Colon (tissue), 2 donors: Measurements from ENCODE around the gene KBTBD6.
"Not testable (repeated sequence)": the region's sequence is repeated elsewhere in the genome, so short reads cannot be mapped to it uniquely, and the experiment has no call there.

Source experiments
- FAIRE-seq: peaks from 2 replicates; lab custom pipeline; 2012; peaks lifted over from hg19 to GRCh38; lab: Jason Lieb, UNC
- donor health status: control.
- donor health status: control.

Gene KBTBD6

DNA sequence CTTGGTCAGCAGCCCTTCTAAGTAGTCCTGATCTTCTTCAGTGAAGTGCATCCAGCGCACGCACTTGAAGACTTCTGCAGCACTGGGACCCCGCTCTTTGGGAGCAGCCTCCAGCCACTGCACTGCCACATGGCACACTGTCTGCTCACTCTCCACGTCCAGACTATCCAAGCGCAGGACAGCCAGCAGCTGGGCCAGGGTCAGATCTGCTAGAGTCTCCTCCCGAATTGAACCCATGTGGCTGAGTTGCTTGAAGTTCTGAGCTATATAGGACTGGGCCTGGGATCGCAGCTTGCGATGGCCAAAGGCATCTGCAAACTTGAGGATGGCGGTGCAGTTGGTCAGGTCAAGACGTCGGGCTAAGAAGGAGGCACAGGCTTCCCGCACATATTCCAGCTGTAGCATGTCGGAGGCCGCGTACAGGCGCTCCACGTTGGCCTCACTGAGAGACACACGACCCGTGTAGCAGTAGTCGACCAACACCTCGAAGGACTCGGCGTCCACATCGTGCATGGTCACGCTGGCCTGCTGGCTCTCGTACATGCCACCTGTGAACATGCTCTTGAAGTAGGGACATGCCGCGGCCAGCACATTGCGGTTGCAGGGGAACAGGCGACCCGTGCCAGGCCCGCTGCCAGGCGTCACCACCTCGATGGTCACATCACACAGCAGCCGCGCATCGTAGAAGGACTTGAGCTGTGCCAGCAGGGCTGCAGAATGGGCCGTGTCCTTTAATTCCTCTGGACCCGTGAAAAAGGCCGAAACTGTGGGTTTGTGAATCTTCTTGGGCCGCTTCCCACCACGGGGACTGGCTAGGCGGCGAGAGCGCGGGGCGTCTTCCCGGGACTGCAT, 716 bp downstream of the KBTBD6 start:
- FAIRE-seq, result not testable (repeated sequence)

DNA sequence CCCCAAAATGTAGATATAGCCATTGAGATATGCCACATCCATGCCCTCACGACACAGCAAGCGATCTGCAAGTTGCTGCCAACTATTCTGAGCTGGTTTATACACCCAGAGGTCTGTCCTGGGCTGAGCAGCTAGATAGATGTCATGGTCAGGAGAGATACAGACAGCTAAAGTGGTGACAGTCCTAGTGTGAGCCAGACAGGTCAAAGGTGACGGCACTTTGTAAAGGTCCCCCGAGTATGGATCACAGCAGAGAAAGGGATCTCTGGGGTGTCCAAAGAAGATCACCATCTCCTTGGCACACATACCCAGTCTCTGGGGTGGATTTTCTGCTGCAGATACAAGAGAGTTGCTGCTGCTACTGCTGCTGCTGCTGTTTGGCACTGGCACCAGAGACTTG, 1.4 kb downstream of the KBTBD6 start:
- FAIRE-seq, result not testable (repeated sequence)

DNA sequence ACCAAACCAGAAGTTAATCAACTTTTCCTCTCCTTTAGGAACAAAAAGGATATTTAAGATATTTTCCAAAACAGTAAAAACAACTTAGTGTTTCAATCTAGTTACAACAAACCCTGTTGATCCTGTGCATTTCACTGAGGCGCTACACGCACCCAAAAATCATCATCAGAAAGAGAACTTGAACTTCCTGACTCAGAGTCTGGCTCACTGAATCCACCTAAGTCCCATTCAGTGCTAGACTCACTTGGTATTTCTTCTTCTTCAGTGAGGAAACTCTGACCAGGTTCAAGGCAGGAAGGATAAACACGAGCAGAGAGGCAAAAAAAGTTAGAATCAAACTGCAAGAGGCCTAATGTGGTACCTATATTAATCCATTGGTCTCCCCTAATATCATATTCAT, 2.2 kb downstream of the KBTBD6 start:
- FAIRE-seq, result no peak

DNA sequence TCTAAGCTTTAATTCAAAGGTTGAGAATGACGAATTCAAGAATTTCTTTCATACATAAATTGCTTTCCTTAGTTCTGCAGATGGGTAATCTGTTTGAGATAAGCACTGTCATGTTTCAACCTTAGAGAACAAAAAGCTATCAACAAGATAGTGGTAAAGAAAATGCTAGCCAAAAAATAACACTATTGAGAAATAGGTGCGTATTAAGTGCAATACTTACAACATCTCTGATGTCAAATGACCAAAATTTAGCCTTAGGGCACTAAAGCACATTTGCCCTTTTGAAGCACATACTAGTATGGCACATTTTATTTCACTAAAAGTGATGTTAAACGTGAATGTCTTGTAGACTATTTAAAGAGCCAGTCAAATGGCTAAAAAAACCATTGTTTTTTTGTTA, 4.9 kb downstream of the KBTBD6 start:
- no peak for FAIRE-seq

DNA sequence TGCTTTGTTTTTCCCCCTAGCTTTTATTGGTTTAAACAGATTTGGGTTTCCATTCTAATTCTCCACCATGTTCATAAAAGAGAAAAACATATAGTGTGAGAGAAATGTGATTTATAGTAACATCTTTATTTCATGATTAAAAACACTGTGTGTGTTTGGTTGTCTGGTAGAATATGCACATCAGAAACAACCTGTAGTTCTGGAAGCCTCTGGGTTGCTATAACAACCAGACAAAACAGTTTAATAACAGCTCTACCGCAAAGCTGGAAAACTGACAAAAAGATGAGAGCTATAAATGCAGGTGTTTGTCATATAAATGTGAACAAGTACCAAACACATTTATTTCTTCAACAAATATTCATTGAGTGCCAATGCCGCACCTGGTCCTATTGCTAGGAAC, 9.8 kb downstream of the KBTBD6 start:
- no peak for FAIRE-seq

DNA sequence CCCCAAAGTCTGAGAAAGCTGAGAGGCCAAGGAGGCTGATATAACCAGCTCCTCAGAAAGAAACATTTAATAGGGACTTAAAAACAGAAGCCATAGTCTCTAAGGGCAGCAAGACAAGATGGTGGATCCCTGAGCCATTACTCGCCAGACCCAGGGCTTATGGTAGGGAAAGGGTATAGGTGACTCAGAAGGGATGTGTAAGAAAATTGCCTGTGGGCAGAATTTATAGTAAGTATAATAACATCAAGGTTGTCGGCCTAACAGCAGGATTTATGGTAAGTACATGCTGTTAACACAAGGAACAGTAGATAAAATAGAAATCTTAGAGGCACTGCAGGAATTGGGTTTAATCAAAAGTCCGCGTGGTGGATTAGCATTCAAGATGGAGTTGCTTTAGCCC, 14.7 kb downstream of the KBTBD6 start:
- FAIRE-seq, result no peak

DNA sequence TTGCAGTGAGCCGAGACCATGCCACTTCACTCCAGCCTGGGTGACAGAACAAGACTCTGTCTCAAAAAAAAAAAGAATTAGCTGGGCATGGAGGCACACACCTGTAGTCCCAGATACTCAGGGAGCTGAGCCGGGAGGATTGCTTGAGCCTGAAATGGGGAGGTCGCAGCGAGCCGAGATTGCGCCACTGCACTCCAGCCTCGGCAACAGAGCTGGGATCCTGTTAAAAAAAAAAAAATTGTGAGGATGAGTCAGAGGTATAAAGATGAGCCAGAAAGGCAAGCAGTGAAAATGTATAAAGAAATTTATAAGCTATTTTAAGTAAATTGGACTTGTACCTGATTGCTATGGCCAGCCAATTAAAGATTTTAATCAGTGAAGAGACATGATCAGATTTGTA, 21.1 kb downstream of the KBTBD6 start:
- no peak for FAIRE-seq

DNA sequence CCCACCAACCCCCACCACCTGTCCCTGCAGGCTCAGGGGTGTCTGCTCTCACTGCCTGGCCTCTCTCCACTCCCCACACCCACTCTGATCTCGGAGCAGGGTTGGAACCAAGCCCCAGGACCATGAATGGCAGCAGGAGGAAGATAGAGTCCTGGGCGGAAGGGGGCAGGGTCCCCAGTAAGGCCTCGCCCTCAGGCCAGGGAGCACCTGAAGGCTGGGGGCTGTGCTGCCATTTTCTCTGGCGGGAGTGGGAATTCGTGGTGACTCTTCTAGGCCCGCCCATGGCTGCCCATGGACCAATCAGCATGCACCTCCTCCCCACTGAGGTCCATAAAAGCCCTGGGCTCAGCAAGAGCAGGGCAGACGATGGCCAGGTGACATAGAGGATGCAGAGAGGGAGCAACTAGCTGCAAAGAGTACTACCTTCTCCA, 25.0 kb downstream of the KBTBD6 start:
- no peak for FAIRE-seq

DNA sequence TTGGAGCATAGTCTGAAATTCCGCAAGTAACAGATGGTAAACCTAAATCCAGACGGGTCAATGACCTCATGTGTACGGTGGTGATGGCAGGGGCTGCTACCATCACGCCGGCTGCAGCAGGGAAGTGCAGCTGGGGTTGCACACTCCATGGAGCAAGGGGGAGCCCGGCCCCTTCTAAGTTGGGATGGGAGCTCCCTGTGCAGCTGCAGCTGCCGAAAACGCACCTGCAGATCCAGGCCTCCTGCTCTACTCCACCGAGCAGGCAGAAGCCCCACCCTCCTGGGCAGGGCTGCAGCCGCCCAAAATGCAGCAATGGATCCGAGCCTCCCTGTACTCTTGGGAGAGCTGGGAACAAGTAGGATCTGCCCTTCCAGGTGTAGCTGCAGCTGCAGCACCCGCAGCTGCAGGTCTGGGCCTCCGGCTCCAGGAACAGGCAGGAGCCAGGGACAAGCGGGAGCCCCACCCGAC, 25.5 kb downstream of the KBTBD6 start:
- FAIRE-seq, result no peak

DNA sequence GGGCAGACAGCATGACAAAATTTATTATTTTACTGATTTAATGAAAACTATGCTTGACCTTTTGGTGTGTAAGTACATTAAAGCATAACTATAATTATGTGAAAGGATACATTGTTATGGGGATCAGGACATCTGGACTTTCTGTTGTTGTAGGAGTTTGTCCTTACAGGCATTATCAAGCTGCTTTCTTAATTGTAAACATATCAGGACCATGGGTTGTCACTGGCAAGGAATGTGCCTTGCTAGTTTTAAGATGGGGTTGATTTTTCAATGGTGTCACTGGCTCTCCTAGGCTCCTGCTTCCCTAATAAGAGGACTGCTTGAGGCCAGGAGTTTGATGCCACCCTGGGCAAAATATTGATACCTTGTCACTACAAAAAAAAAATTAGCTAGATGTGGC, 32.6 kb downstream of the KBTBD6 start:
- FAIRE-seq, result no peak

DNA sequence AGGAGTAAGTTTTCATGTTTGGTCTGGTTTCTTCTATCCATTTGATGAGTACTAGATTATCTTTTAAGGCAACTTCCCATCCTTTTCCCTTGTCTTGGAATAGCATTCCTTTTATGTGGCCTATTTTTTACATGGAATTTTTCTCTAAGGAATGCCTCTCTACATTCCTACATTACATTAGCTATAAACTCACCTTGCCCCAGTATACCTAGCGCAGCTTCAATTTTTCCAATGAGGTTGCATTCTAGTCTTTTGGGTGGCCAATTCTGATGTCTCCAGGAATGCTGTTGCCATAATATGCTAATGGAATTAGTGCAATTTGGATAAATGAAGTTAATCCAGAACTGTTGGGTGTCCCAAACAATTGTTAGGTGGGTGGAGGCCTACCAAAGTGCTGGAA, 33.8 kb downstream of the KBTBD6 start:
- no peak for FAIRE-seq

DNA sequence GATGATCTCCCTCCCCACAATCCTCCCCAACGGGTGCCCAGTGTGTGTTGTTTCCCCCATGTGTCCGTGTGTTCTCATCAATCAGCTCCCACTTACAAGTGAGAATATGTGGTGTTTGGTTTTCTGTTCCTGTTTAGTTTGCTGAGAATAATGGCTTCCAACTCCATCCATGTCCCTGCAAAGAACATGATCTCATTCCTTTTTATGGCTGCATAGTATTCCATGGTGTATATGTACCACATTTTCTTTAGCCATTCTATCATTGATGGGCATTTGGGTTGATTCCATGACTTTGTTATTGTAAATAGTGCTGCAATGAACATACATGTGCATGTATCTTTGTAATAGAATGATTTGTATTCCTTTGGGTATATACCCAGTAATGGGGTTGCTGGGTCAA, 36.9 kb downstream of the KBTBD6 start:
- not testable (repeated sequence) for FAIRE-seq

DNA sequence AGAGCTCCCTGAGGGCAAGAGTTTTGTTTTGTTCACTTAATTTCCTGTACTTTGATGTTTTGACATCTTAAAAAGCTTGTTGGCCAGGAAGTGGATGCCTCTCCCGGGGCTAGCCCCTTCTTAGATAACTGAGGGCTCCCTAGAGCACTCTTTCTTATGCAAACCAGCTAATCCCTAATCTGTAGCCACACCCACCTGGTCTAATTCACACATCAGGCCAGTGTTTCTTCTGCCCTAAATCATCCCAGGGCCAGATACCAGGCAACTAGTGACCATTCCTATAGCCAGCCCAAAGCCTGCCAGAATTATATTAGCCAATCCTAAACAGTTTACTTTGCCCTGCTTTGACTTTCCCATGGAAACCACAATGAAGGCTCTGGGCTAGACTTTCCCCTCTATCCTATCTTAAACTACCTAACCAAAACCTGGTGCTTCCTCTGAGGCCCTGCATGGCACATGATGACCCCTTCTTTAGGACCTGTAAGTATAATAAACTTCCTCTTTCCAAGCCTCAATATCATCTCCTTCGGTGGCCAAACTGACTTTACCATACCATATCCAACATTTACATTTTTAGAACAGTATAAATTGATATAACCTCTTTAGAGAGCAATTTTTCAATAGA, 46.5 kb downstream of the KBTBD6 start:
- no peak for FAIRE-seq

DNA sequence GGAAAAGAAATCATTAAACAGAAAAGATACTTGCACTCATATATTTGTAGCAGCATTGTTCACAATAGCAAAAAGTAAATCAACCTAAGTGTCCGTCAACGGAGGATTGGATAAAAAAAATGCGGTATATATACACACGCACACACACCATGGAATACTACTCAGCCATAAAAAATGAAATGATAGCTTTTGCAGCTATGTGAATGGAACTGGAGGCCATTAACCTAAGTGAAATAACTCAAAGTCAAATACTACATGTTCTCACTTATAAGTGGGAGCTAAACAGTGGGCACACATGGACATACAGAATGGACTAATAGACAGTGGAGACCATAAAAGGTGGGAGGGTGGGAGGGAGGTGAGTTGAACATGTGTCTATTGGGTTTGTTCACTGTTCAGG, 52.9 kb downstream of the KBTBD6 start:
- FAIRE-seq, result no peak
